GM23338 (cell line): ENCODE results near the gene INTS2. TPM values are rescaled to one million over a fixed set of nuclear protein-coding genes. Genes with fewer than 3 reads are reported as not detected.
A peak's percentile ranks its signal among the peaks of the same experiment; 100 is the strongest.

Source experiments
- ATAC-seq: fragments of 200-7000 bp; cut with Tn5 transposase; 3 replicates; pipeline ENCODE4 v1.9.1; 2020
- DNase-seq: peaks from one replicate; pipeline ENCODE4 v3.0.0-alpha.2; 2015; ENCODE audit warnings: low spot score
- H2AFZ ChIP-seq: fragments of 200-600 bp; sonication (generic); 2 replicates; pipeline ENCODE4 v1.8.0; 2016; ENCODE audit warnings: antibody characterized with exemption, mild to moderate bottlenecking, moderate library complexity
- H3F3A ChIP-seq: fragments of 200-600 bp; sonication (generic); replicated peaks from 2 replicates; pipeline ENCODE4 v1.8.0; 2017; ENCODE audit warnings: antibody characterized with exemption, mixed run types, low read depth
- H3K27ac ChIP-seq: fragments of 200-600 bp; sonication (generic); 2 replicates; pipeline ENCODE4 v1.6.1; 2016; ENCODE audit warnings: low read depth
- H3K27me3 ChIP-seq: fragments of 200-600 bp; sonication (generic); 2 replicates; pipeline ENCODE4 v1.8.0; 2016; ENCODE audit warnings: mild to moderate bottlenecking, mixed run types, moderate library complexity; ENCODE audit not compliant: insufficient read depth
- H3K36me3 ChIP-seq: fragments of 200-600 bp; sonication (generic); 2 replicates; pipeline ENCODE4 v1.8.0; 2016; ENCODE audit warnings: mild to moderate bottlenecking; ENCODE audit not compliant: insufficient read depth
- H3K4me1 ChIP-seq: fragments of 200-600 bp; sonication (generic); 2 replicates; pipeline ENCODE4 v1.8.0; 2016; ENCODE audit warnings: mild to moderate bottlenecking, moderate library complexity; ENCODE audit not compliant: insufficient read depth
- H3K4me2 ChIP-seq: fragments of 200-600 bp; sonication (generic); 2 replicates; pipeline ENCODE4 v1.7.1; 2017; ENCODE audit warnings: mixed run types
- H3K4me3 ChIP-seq: fragments of 200-600 bp; sonication (generic); 2 replicates; pipeline ENCODE4 v1.6.1; 2016; ENCODE audit warnings: mixed run types
- H3K79me2 ChIP-seq: fragments of 200-600 bp; sonication (generic); replicated peaks from 2 replicates; pipeline ENCODE4 v1.8.0; 2017; ENCODE audit warnings: mild to moderate bottlenecking; ENCODE audit not compliant: insufficient read depth
- H3K9me2 ChIP-seq: fragments of 200-600 bp; sonication (generic); 2 replicates; pipeline ENCODE4 v1.8.0; 2017; ENCODE audit not compliant: insufficient read depth
- H4K20me1 ChIP-seq: fragments of 200-600 bp; sonication (generic); replicated peaks from 2 replicates; pipeline ENCODE4 v1.8.0; 2017; ENCODE audit warnings: mild to moderate bottlenecking; ENCODE audit not compliant: insufficient read depth
- H3K27ac Mint-ChIP-seq: 2 replicates; pipeline ENCODE4 v1.8.0; 2020; ENCODE audit warnings: inconsistent platforms, mild to moderate bottlenecking, moderate library complexity, mixed read lengths
- H3K27me3 Mint-ChIP-seq: 3 replicates; pipeline ENCODE4 v1.8.0; 2022; ENCODE audit warnings: low read depth, mild to moderate bottlenecking, moderate library complexity, mixed read lengths, inconsistent platforms; ENCODE audit not compliant: insufficient read depth, poor library complexity
- H3K36me3 Mint-ChIP-seq: 3 replicates; pipeline ENCODE4 v1.8.0; 2021; ENCODE audit warnings: low read depth, mild to moderate bottlenecking, inconsistent platforms, moderate library complexity, mixed read lengths
- H3K4me1 Mint-ChIP-seq: 3 replicates; pipeline ENCODE4 v1.8.0; 2020; ENCODE audit warnings: mild to moderate bottlenecking, inconsistent platforms, mixed read lengths
- H3K4me3 Mint-ChIP-seq: 3 replicates; pipeline ENCODE4 v1.8.0; 2021; ENCODE audit warnings: moderate library complexity, mild to moderate bottlenecking, inconsistent platforms, mixed read lengths
- H3K9me3 Mint-ChIP-seq: 3 replicates; pipeline ENCODE4 v1.8.0; 2020; ENCODE audit warnings: moderate library complexity, mild to moderate bottlenecking, inconsistent platforms, mixed read lengths
- CREB1 ChIP-seq: fragments of 250-450 bp; sonication (Bioruptor Pico); IDR thresholded peaks from 2 replicates; pipeline ENCODE4 v1.5.0; 2020; ENCODE audit warnings: low read depth, mild to moderate bottlenecking, moderate library complexity
- CTCF ChIP-seq, 2 experiments: fragments of 200-600 bp in 1 of 2; sonication (generic) in 1 of 2; conservative IDR thresholded peaks; 2 replicates each; pipeline versions ENCODE4 v1.5.1 to v1.6.1; 2016 to 2017; ENCODE audit warnings: antibody characterized with exemption in 2 of 2, low read depth in 2 of 2, mild to moderate bottlenecking in 2 of 2, moderate library complexity in 1 of 2
- ETS1 ChIP-seq: IDR thresholded peaks from 2 replicates; pipeline ENCODE4 v1.6.1; 2016; ENCODE audit warnings: antibody characterized with exemption
- EZH2 ChIP-seq: fragments of 200-600 bp; sonication (generic); IDR thresholded peaks from one replicate; pipeline ENCODE4 v1.8.0; 2017; ENCODE audit warnings: antibody characterized with exemption, mild to moderate bottlenecking, low read depth; ENCODE audit not compliant: unreplicated experiment
- JUNB ChIP-seq: IDR thresholded peaks from one replicate; pipeline ENCODE4 v1.6.1; 2016; ENCODE audit warnings: antibody characterized with exemption; ENCODE audit not compliant: unreplicated experiment
- NANOG ChIP-seq: IDR thresholded peaks from 2 replicates; pipeline ENCODE4 v1.6.1; 2016; ENCODE audit warnings: antibody characterized with exemption, borderline replicate concordance
- POLR2AphosphoS5 ChIP-seq: IDR thresholded peaks from 2 replicates; pipeline ENCODE4 v1.6.1; 2016; ENCODE audit warnings: antibody characterized with exemption, low read depth
- REST ChIP-seq: IDR thresholded peaks from one replicate; pipeline ENCODE4 v1.6.1; 2018; ENCODE audit warnings: antibody characterized with exemption; ENCODE audit not compliant: unreplicated experiment
- STAT1 ChIP-seq: IDR thresholded peaks from one replicate; pipeline ENCODE4 v1.6.1; 2016; ENCODE audit warnings: antibody characterized with exemption; ENCODE audit not compliant: unreplicated experiment
- ZNF331 ChIP-seq: fragments of 250-450 bp; sonication (Bioruptor Pico); IDR thresholded peaks from 2 replicates; pipeline ENCODE4 v1.5.0; 2020; ENCODE audit warnings: low read depth, mild to moderate bottlenecking, moderate library complexity
- polyA plus RNA-seq: library from polyadenylated mRNA; unstranded; fragments of >200 nt; fragmentation: Nextera tagmentation; extraction: Ambion mirVana; gene quantifications from 2 replicates; pipeline ENCODE4 v1.2.1, GENCODE V29; 2016
- total RNA-seq: library from RNA; depleted of rRNA; stranded (reverse); fragments of >200 nt; shearing (Covaris generic); gene quantifications from 2 replicates; pipeline ENCODE4 v1.2.3, GENCODE V29; 2014

The INTS2 gene
- total and polyA plus RNA-seq, 2 experiments from 2014 or later = 5.9 to 31.6 TPM

GRCh38 chr17:61927208-61928100 lies at the start of gene INTS2 (continued):
- no peak for TF ChIP-seq STAT1

DNA sequence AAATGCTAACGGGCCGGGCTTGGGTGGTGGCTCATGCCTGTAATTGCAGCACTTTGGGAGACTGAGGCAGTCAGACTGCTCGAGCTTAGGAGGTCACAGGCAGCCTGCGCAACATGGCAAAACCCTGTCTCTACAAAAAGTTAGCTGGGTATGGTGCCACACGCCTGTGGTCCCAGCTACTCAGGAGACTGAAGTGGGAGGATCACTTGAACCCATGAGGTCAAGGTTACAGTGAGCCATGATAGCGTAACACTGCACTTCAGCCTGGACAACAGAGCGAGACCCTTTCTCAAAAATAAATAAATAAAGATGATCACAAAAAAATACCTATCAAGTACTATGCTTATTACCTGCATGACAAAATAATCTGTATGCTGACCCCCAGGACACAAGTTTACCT lies 46.3 kb upstream of the INTS2 start:
- no peak overlapping the region for H3K27ac ChIP-seq
- H3K27me3 ChIP-seq = no peaks in the 10 kb centered on the region
- H3K4me2 ChIP-seq = no peak overlapping the region
- peaks cover 6% of the 10 kb centered on the region; the same call in 1 of the 2 replicates for H3K36me3 ChIP-seq
- Mint-ChIP-seq H3K9me3 (no peaks in the 10 kb centered on the region), H3K27ac (no peak overlapping the region), H3K36me3 (peaks cover 64% of the 10 kb centered on the region), H3K4me1 (peaks cover 6% of the 10 kb centered on the region; the same call in 2 of the 3 replicates), H3K4me3 (no peak overlapping the region), H3K27me3 (peaks cover 3% of the 10 kb centered on the region)
- no peaks in the 10 kb centered on the region for H3F3A ChIP-seq
- no peak overlapping the region for H2AFZ ChIP-seq
- peaks cover 43% of the 10 kb centered on the region for H3K79me2 ChIP-seq
- ATAC-seq = no peak
- H3K4me3 ChIP-seq = no peak overlapping the region
- no peaks in the 10 kb centered on the region; the same call in 1 of the 2 replicates for H4K20me1 ChIP-seq
- H3K9me2 ChIP-seq = no peaks in the 10 kb centered on the region
- H3K4me1 ChIP-seq = peaks cover 13% of the 10 kb centered on the region
- TF ChIP-seq NANOG = no peak
- DNase-seq = no peak

- peak; percentile 39; the same call in 2 of the 3 replicates for ATAC-seq
- Histone ChIP-seq H3K9me2 (no peaks in the 10 kb centered on the region), H3K4me3 (no peak overlapping the region; the same call in 1 of the 2 replicates), H3K4me1 (peaks cover 13% of the 10 kb centered on the region), H4K20me1 (no peaks in the 10 kb centered on the region), H3F3A (no peaks in the 10 kb centered on the region), H3K27me3 (no peaks in the 10 kb centered on the region), H3K27ac (no peak overlapping the region; the same call in 1 of the 2 replicates), H3K4me2 (peak overlapping the region; percentile 3), H3K36me3 (peaks cover 10% of the 10 kb centered on the region; the same call in 1 of the 2 replicates), H2AFZ (no peak overlapping the region), H3K79me2 (peaks cover 39% of the 10 kb centered on the region)
- H3K27ac Mint-ChIP-seq = peak overlapping the region; percentile 50; the same call in 1 of the 2 replicates
- peaks cover 6% of the 10 kb centered on the region; the same call in 2 of the 3 replicates for H3K4me1 Mint-ChIP-seq
- no peak overlapping the region for H3K4me3 Mint-ChIP-seq
- no peak for DNase-seq
- H3K36me3 Mint-ChIP-seq = peaks cover 63% of the 10 kb centered on the region
- H3K9me3 Mint-ChIP-seq = no peaks in the 10 kb centered on the region
- H3K27me3 Mint-ChIP-seq = peaks cover 3% of the 10 kb centered on the region
- TF ChIP-seq STAT1 (no peak), POLR2AphosphoS5 (no peak), CTCF (conservative IDR thresholded peaks at IDR 0.05; ENCODE audit: low read depth in 2 of 2) (no peak), NANOG (no peak), JUNB (no peak), CREB1 (CRISPR knock-in tag) (no peak), REST (no peak), ZNF331 (CRISPR knock-in tag) (no peak), EZH2 (no peak), ETS1 (no peak)
Measured at GRCh38 chr17:61972311-61972710, 44.5 kb upstream of the INTS2 start.
